T-cell (primary cell): ENCODE data around the gene WDR45B. TPM values are rescaled to one million over a fixed set of nuclear protein-coding genes. Genes with fewer than 3 reads are reported as not detected.

Experiments
- ATAC-seq, 4 experiments: fragments of 200-7000 bp in 3 of 4; fragments of 150-1000 bp in 1 of 4; cut with Tn5 transposase; replicated peaks in 1 of 4; 1 replicate in 3 of 4; 2 replicates in 1 of 4; pipeline ENCODE4 v1.10.0; 2021; ENCODE audit warnings: moderate library complexity in 3 of 4, mild to moderate bottlenecking in 2 of 4, moderate number of reproducible peaks in 1 of 4
- CTCF ChIA-PET, 2 donors: fragments of 300-600 bp; sonication (Branson Sonifier 250); formaldehyde crosslinking; loops; one replicate each; lab custom pipeline; 2022; ENCODE audit warnings: antibody characterized with exemption in 2 of 2; lab: Charles Lee
- POLR2A ChIA-PET, 2 donors: fragments of 300-600 bp; sonication (Branson Sonifier 250); formaldehyde crosslinking; loops; one replicate each; lab custom pipeline; 2022; ENCODE audit warnings: antibody characterized with exemption in 2 of 2; lab: Charles Lee
- DNase-seq, 35 experiments: peaks; one replicate each; pipeline versions ENCODE4 v3.0.0 to v3.0.0-alpha.2; 2013 to 2023
- H3K27ac ChIP-seq: one replicate; pipeline ENCODE4 v1.5.1; 2013; ENCODE audit warnings: low read length
- H3K27me3 ChIP-seq, 2 experiments: replicated peaks in 1 of 2; 1 replicate in 1 of 2; 2 replicates in 1 of 2; pipeline versions ENCODE4 v1.6.1 to v1.7.0; 2013; ENCODE audit warnings: low read length in 1 of 2, mixed read lengths in 1 of 2; ENCODE audit not compliant: control insufficient read depth in 2 of 2, insufficient read depth in 2 of 2; ENCODE audit errors: extremely low read depth in 1 of 2
- H3K36me3 ChIP-seq, 2 donors: 1 replicate in 1 of 2; 2 replicates in 1 of 2; pipeline versions ENCODE4 v1.6.1 to v1.7.0; 2013; ENCODE audit warnings: low read length in 1 of 2; ENCODE audit not compliant: control insufficient read depth in 2 of 2, insufficient read depth in 1 of 2; ENCODE audit errors: extremely low read depth in 1 of 2
- H3K4me1 ChIP-seq, 2 experiments: 1 replicate in 1 of 2; 2 replicates in 1 of 2; pipeline versions ENCODE4 v1.6.1 to v1.7.0; 2013; ENCODE audit warnings: low read length in 2 of 2, mixed read lengths in 1 of 2; ENCODE audit not compliant: insufficient read depth in 2 of 2, control insufficient read depth in 1 of 2; ENCODE audit errors: extremely low read depth in 1 of 2
- H3K4me3 ChIP-seq, 2 donors: 1 replicate in 1 of 2; 2 replicates in 1 of 2; pipeline versions ENCODE4 v1.5.1 to v1.7.0; 2013; ENCODE audit warnings: mild to moderate bottlenecking in 2 of 2, low read length in 1 of 2, moderate library complexity in 1 of 2; ENCODE audit not compliant: control insufficient read depth in 1 of 2; ENCODE audit errors: extremely low read depth in 1 of 2
- H3K9me3 ChIP-seq: 2 replicates; pipeline ENCODE4 v1.7.0; 2013
- H3K27ac Mint-ChIP-seq, 2 donors: one replicate each; pipeline ENCODE4 v1.8.0; 2020 to 2021; ENCODE audit warnings: mild to moderate bottlenecking in 2 of 2, mixed read lengths in 2 of 2
- H3K27me3 Mint-ChIP-seq, 2 donors: one replicate each; pipeline ENCODE4 v1.8.0; 2021 to 2022; ENCODE audit warnings: mixed read lengths in 2 of 2
- H3K36me3 Mint-ChIP-seq: one replicate; pipeline ENCODE4 v1.8.0; 2021; ENCODE audit warnings: mixed read lengths
- H3K4me1 Mint-ChIP-seq, 3 donors: one replicate each; pipeline ENCODE4 v1.8.0; 2020 to 2022; ENCODE audit warnings: mixed read lengths in 3 of 3, mild to moderate bottlenecking in 1 of 3
- H3K4me3 Mint-ChIP-seq, 3 donors: one replicate each; pipeline ENCODE4 v1.8.0; 2020 to 2022; ENCODE audit warnings: mild to moderate bottlenecking in 3 of 3, mixed read lengths in 3 of 3, moderate library complexity in 3 of 3
- H3K9me3 Mint-ChIP-seq, 3 donors: one replicate each; pipeline ENCODE4 v1.8.0; 2020 to 2022; ENCODE audit warnings: mixed read lengths in 3 of 3
- WGBS: methylation state at CpG from one replicate; pipeline ENCODE4 v1.1.5; 2013; ENCODE audit warnings: missing lambda C conversion rate; ENCODE audit not compliant: insufficient coverage; 5-methylcytosine and 5-hydroxymethylcytosine counted together
- total RNA-seq, 35 experiments: library from RNA in 6 of 35; stranded (reverse) in 6 of 35; fragments of 120-200 nt in 1 of 35; gene quantifications; one replicate each; pipeline versions ENCODE4 v1.2.1 to v1.2.4 and lab custom pipeline; 2013 to 2026

The WDR45B gene
- total RNA-seq, 5 donors from 2014 or later (not counting 1 experiment from before 2014, with no cell fraction given): 57.3 to 81.5 (median 59.4) TPM

- no peak overlapping the region for H3K4me3 ChIP-seq
- H3K27me3 Mint-ChIP-seq: no peaks in the 10 kb centered on the region
- H3K27ac ChIP-seq: no peak overlapping the region
- no peaks in the 10 kb centered on the region for H3K4me1 ChIP-seq
- H3K4me1 Mint-ChIP-seq: peaks cover 11 to 19% (median 12%) of the 10 kb centered on the region in 3 donors
- ChIA-PET POLR2A (no interaction called here), CTCF (no interaction called here)
- no peak overlapping the region for H3K27ac Mint-ChIP-seq
- H3K27me3 ChIP-seq: no peaks in the 10 kb centered on the region
- H3K4me3 Mint-ChIP-seq: no peak overlapping the region
- WGBS: 92% methylated on average over 8 of the region's 8 CpGs
- DNase-seq (no peak), ATAC-seq (no peak)
- H3K9me3 Mint-ChIP-seq: no peaks in the 10 kb centered on the region
- peaks cover 15 to 72% of the 10 kb centered on the region in 2 donors for H3K36me3 ChIP-seq
- H3K9me3 ChIP-seq: no peaks in the 10 kb centered on the region
- H3K36me3 Mint-ChIP-seq: peaks cover 33% of the 10 kb centered on the region
These were observed 18.5 kb downstream of the WDR45B start for GRCh38 chr17:82629748-82630147.

- no peak overlapping the region for H3K4me3 Mint-ChIP-seq
- ATAC-seq: no peak
- CTCF ChIA-PET: no interaction called here
- POLR2A ChIA-PET: no interaction called here
- H3K9me3 ChIP-seq: no peaks in the 10 kb centered on the region
- H3K36me3 Mint-ChIP-seq: peaks cover 39% of the 10 kb centered on the region
- 98% methylated on average over 18 of the region's 21 CpGs for WGBS
- no peak overlapping the region for H3K27ac ChIP-seq
- H3K27me3 ChIP-seq: no peaks in the 10 kb centered on the region
- no peaks in the 10 kb centered on the region for H3K9me3 Mint-ChIP-seq
- no peak overlapping the region for H3K4me3 ChIP-seq
- no peaks in the 10 kb centered on the region for H3K27me3 Mint-ChIP-seq
- peaks cover 14 to 69% of the 10 kb centered on the region in 2 donors for H3K36me3 ChIP-seq
- DNase-seq: no peak
- no peaks in the 10 kb centered on the region for H3K4me1 ChIP-seq
- no peak overlapping the region for H3K27ac Mint-ChIP-seq
- peaks cover 0 to 6% (median 3%) of the 10 kb centered on the region in 3 donors for H3K4me1 Mint-ChIP-seq
These were observed 20.8 kb downstream of the WDR45B start for GRCh38 chr17:82627405-82627804.

- no peaks in the 10 kb centered on the region for H3K9me3 Mint-ChIP-seq
- Histone ChIP-seq H3K36me3 (peaks cover 21 to 71% of the 10 kb centered on the region in 2 donors), H3K9me3 (no peaks in the 10 kb centered on the region), H3K27me3 (no peaks in the 10 kb centered on the region), H3K27ac (no peak overlapping the region), H3K4me1 (no peaks in the 10 kb centered on the region), H3K4me3 (no peak overlapping the region)
- 89% methylated on average over 9 of the region's 15 CpGs for WGBS
- ATAC-seq: no peak
- no peak for DNase-seq
- H3K36me3 Mint-ChIP-seq: peaks cover 49% of the 10 kb centered on the region
- H3K27me3 Mint-ChIP-seq: no peaks in the 10 kb centered on the region
- CTCF ChIA-PET: no interaction called here
- H3K4me3 Mint-ChIP-seq: no peak overlapping the region
- POLR2A ChIA-PET: no interaction called here
- H3K4me1 Mint-ChIP-seq: no peaks in the 10 kb centered on the region
- no peak overlapping the region for H3K27ac Mint-ChIP-seq
These were observed 24.5 kb downstream of the WDR45B start for GRCh38 chr17:82623707-82624106.

GRCh38 chr17:82619641-82620040 is 28.6 kb downstream of the WDR45B start:
- Histone ChIP-seq H3K9me3 (no peaks in the 10 kb centered on the region), H3K27ac (no peak overlapping the region), H3K36me3 (peaks cover 17 to 76% of the 10 kb centered on the region in 2 donors), H3K27me3 (no peaks in the 10 kb centered on the region), H3K4me3 (no peak overlapping the region), H3K4me1 (no peaks in the 10 kb centered on the region)
- 96% methylated on average over 7 of the region's 10 CpGs for WGBS
- H3K27me3 Mint-ChIP-seq: no peaks in the 10 kb centered on the region
- peaks cover 60% of the 10 kb centered on the region for H3K36me3 Mint-ChIP-seq
- DNase-seq: no peak
- no peak overlapping the region for H3K4me3 Mint-ChIP-seq
- no peaks in the 10 kb centered on the region for H3K4me1 Mint-ChIP-seq
- H3K27ac Mint-ChIP-seq: no peak overlapping the region
- no peaks in the 10 kb centered on the region for H3K9me3 Mint-ChIP-seq
- POLR2A ChIA-PET: no interaction called here
- no peak for ATAC-seq
- CTCF ChIA-PET: no interaction called here

GRCh38 chr17:82619211-82619610 is 29.0 kb downstream of the WDR45B start:
- no peaks in the 10 kb centered on the region for H3K4me1 Mint-ChIP-seq
- ChIA-PET CTCF (no interaction called here), POLR2A (interaction anchor here in 1 of 2 donors (0.6 kb wide), 1 partner anchor 22 kb away, joined by 3 read pairs; no protein-coding TSS in a partner anchor)
- H3K4me3 ChIP-seq: no peak overlapping the region
- ATAC-seq (no peak), DNase-seq (no peak)
- H3K27ac Mint-ChIP-seq: no peak overlapping the region
- H3K4me1 ChIP-seq: no peaks in the 10 kb centered on the region
- H3K27ac ChIP-seq: no peak overlapping the region
- peaks cover 17 to 79% of the 10 kb centered on the region in 2 donors for H3K36me3 ChIP-seq
- H3K4me3 Mint-ChIP-seq: no peak overlapping the region
- H3K9me3 ChIP-seq: no peaks in the 10 kb centered on the region
- no peaks in the 10 kb centered on the region for H3K27me3 Mint-ChIP-seq
- H3K9me3 Mint-ChIP-seq: no peaks in the 10 kb centered on the region
- WGBS: 92% methylated on average over 5 of the region's 7 CpGs
- no peaks in the 10 kb centered on the region for H3K27me3 ChIP-seq
- H3K36me3 Mint-ChIP-seq: peaks cover 63% of the 10 kb centered on the region

GRCh38 chr17:82616021-82616711 is 32.1 kb downstream of the WDR45B start:
- Mint-ChIP-seq H3K9me3 (no peaks in the 10 kb centered on the region), H3K4me1 (no peaks in the 10 kb centered on the region), H3K27me3 (no peaks in the 10 kb centered on the region), H3K4me3 (no peak overlapping the region), H3K36me3 (peaks cover 60% of the 10 kb centered on the region), H3K27ac (no peak overlapping the region)
- 97% methylated on average over 18 of the region's 22 CpGs for WGBS
- Histone ChIP-seq H3K9me3 (no peaks in the 10 kb centered on the region), H3K27me3 (no peaks in the 10 kb centered on the region), H3K27ac (no peak overlapping the region), H3K4me1 (no peaks in the 10 kb centered on the region), H3K4me3 (no peak overlapping the region), H3K36me3 (peaks cover 15 to 69% of the 10 kb centered on the region in 2 donors)
- POLR2A ChIA-PET: no interaction called here
- ATAC-seq: no peak
- DNase-seq: no peak
- CTCF ChIA-PET: no interaction called here
